ENCODE results near the gene CYP27B1. TPM values are rescaled to one million over a fixed set of nuclear protein-coding genes. Genes with fewer than 3 reads are reported as not detected.

CYP27B1 gene
- total and polyA plus RNA-seq, 10 of the 15 experiments (the other 5 are each of a cell fraction or from before 2014, with no cell fraction given) = 0.10 to 2.7 (median 1.1) TPM

GRCh38 chr12:57757771-57758170 is 9.1 kb downstream of the CYP27B1 start (continued):
- TF ChIP-seq, protein P1, sequence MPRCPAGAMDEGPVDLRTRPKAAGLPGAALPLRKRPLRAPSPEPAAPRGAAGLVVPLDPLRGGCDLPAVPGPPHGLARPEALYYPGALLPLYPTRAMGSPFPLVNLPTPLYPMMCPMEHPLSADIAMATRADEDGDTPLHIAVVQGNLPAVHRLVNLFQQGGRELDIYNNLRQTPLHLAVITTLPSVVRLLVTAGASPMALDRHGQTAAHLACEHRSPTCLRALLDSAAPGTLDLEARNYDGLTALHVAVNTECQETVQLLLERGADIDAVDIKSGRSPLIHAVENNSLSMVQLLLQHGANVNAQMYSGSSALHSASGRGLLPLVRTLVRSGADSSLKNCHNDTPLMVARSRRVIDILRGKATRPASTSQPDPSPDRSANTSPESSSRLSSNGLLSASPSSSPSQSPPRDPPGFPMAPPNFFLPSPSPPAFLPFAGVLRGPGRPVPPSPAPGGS (IDR thresholded peaks at IDR 0.05; ENCODE audit: borderline replicate concordance, insufficient read depth, low read depth, low read length, poor library complexity, severe bottlenecking) = no peak
- no peak for TF ChIP-seq POLR2AphosphoS2 (IDR thresholded peaks at IDR 0.05; ENCODE audit: low read depth, low read length)
- TF ChIP-seq IRF4 (IDR thresholded peaks at IDR 0.05; ENCODE audit: low read depth, low read length) = no peak
- TF ChIP-seq CHD1 (IDR thresholded peaks at IDR 0.05; ENCODE audit: low read depth, low read length) = no peak
- no peak for TF ChIP-seq EGR1 (IDR thresholded peaks at IDR 0.05; ENCODE audit: borderline replicate concordance in 1 of 2, low read depth in 2 of 2, low read length in 2 of 2)
- TF ChIP-seq MEF2B (IDR thresholded peaks at IDR 0.05; ENCODE audit: partially characterized antibody, poor library complexity, severe bottlenecking) = no peak
- no peak for TF ChIP-seq MYB (IDR thresholded peaks at IDR 0.05; ENCODE audit: borderline replicate concordance, low read depth, low read length)
- TF ChIP-seq CBX3 (IDR thresholded peaks at IDR 0.05; ENCODE audit: borderline replicate concordance, low read depth) = no peak

Data from GM12878 (cell line).